Central memory CD8-positive, alpha-beta T cell (primary cell): Measurements from ENCODE around the gene MSMB.
A peak's percentile ranks its signal among the peaks of the same experiment; 100 is the strongest.

Source experiments
- ATAC-seq: fragments of 150-1000 bp; cut with Tn5 transposase; replicated peaks from 2 replicates; pipeline ENCODE4 v1.10.0; 2022; ENCODE audit warnings: mild to moderate bottlenecking, moderate FRiP score, moderate number of reproducible peaks; ENCODE audit not compliant: poor library complexity, severe bottlenecking; ENCODE audit errors: extremely low read depth
- DNase-seq, 2 donors: peaks; one replicate each; pipeline ENCODE4 v3.0.0; 2021; ENCODE audit warnings: low spot score in 2 of 2
- H3K27ac Mint-ChIP-seq: one replicate; pipeline ENCODE4 v1.8.0; 2022; ENCODE audit warnings: low read depth, mild to moderate bottlenecking, moderate library complexity, mixed read lengths
- H3K27me3 Mint-ChIP-seq: one replicate; pipeline ENCODE4 v1.8.0; 2022; ENCODE audit warnings: mixed read lengths
- H3K36me3 Mint-ChIP-seq: one replicate; pipeline ENCODE4 v1.8.0; 2022; ENCODE audit warnings: mild to moderate bottlenecking, moderate library complexity, mixed read lengths; ENCODE audit not compliant: insufficient read depth
- H3K4me1 Mint-ChIP-seq: one replicate; pipeline ENCODE4 v1.8.0; 2022; ENCODE audit warnings: mixed read lengths
- H3K4me3 Mint-ChIP-seq: one replicate; pipeline ENCODE4 v1.8.0; 2022; ENCODE audit warnings: mild to moderate bottlenecking, moderate library complexity, mixed read lengths
- H3K9me3 Mint-ChIP-seq: one replicate; pipeline ENCODE4 v1.8.0; 2022; ENCODE audit warnings: mixed read lengths

MSMB gene

DNA sequence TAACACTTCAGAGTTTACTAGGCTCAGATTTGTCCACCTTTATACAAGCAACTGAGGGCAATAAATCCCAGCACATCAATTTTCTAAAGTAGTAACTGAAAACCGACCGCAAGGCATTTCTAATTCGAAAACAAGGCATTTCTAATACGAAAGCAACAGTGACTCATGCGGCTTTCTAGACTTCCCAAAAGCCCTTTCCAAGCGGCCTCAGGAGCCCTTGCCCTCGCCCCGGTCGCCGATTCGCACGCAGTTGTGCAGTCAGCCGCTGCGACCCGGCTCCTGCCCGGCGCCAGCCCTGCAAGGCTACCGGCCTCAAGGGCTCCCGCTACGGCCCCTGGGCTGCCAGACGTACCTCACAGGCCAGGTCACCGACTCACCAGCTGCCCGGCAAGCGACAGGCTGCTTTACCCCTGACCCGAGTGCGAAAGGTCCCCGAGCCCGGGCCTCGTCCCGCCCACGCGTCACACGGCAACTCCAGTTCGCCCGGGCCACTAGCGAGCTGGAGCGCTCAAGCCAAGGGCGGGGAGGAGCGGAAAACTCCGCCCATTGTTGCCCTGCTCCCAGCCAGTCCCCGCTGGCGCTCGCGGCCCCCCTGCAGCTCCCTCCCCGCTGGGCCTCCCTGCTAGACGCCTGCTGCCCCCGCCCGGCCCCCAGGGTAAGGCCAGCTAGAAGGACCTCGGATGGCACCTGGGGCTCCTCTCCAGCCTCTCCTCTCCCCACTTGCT lies 22.9 kb downstream of the MSMB start:
- no peaks in the 10 kb centered on the region for H3K27me3 Mint-ChIP-seq
- ATAC-seq (peak; percentile 96), DNase-seq (peak; percentile 55 to 63)
- H3K36me3 Mint-ChIP-seq, result peaks cover 3% of the 10 kb centered on the region
- H3K9me3 Mint-ChIP-seq, result no peaks in the 10 kb centered on the region
- peak overlapping the region; percentile 81 for H3K27ac Mint-ChIP-seq
- peaks cover 74% of the 10 kb centered on the region for H3K4me1 Mint-ChIP-seq
- H3K4me3 Mint-ChIP-seq, result peak overlapping the region; percentile 83

DNA sequence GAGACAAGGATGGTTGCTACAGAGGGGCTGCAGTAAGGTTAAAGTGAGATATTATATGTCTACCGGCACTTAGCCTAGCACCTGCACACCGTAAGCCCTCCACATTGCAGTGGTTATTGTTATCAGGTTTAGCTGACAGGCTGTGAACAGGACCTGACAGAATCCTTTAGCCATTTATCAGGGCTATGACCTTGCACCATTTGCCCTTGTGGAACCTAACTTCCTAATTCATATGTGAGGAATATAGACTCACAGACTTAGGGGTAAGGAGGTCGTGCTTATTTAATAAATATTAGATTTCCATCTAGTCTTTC lies 25.8 kb downstream of the MSMB start:
- Mint-ChIP-seq H3K27me3 (no peaks in the 10 kb centered on the region), H3K4me1 (peaks cover 62% of the 10 kb centered on the region), H3K4me3 (no peak overlapping the region), H3K27ac (peak overlapping the region; percentile 84), H3K36me3 (peaks cover 12% of the 10 kb centered on the region), H3K9me3 (no peaks in the 10 kb centered on the region)
- DNase-seq (no peak), ATAC-seq (no peak)

DNA sequence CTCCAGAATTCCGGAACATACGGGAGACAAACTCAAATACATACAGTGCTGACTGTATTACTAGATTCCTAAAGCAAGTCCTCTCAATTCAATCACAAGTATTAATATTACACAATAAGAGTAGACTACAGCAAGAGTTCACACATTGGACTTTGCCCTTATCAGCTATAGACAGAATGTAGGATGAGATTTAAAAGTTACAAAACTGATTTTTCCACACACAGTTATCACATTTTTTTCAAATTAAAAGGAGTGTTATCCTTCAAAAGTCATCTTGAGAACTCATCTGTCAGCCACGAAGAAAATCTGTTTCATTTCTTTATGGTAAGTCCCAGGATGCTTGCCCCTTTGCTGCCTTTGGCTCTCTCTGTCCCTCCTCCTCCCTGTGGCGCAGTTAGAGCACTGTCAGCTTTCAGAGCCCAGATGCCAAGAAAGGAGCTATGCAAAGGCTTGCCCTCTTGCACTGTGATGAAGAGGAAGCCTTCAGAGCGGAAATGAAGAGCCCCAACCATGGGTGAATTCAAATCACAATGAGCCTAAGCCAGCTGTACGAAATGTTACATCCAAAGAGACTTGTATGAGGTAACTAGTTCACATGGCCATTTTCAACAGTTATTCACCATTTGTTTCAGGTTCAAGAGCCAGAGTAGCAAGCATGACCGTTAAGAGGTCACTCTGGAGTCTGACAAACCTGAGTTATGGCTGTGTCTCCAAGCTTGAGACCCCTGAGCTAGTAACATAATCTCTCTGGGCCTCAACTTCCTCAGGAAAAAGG lies 26.3 kb downstream of the MSMB start:
- peaks cover 17% of the 10 kb centered on the region for H3K36me3 Mint-ChIP-seq
- no peaks in the 10 kb centered on the region for H3K27me3 Mint-ChIP-seq
- peak overlapping the region; percentile 53 for H3K4me3 Mint-ChIP-seq
- DNase-seq, result no peak
- H3K4me1 Mint-ChIP-seq, result peaks cover 58% of the 10 kb centered on the region
- peak overlapping the region; percentile 84 for H3K27ac Mint-ChIP-seq
- H3K9me3 Mint-ChIP-seq, result no peaks in the 10 kb centered on the region
- ATAC-seq, result no peak

DNA sequence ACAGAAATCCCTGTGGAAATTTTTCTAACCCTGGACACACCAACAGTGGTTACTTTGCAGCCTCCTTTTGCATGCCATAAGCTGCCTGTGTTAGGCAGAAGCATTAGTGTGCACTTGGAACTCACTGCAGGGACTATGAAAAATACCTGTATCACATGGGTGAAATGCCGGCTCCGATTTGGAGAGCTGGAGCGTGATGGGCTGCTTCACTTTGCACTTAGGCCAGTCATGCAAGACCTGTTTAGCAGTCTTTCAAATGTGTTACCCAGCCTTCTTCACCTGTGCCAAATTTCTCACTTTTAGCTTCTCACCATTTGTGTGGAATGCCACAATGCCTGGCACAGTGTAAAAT lies 26.9 kb downstream of the MSMB start:
- H3K4me1 Mint-ChIP-seq, result peaks cover 52% of the 10 kb centered on the region
- no peak overlapping the region for H3K27ac Mint-ChIP-seq
- peak overlapping the region; percentile 53 for H3K4me3 Mint-ChIP-seq
- peaks cover 23% of the 10 kb centered on the region for H3K36me3 Mint-ChIP-seq
- DNase-seq (no peak), ATAC-seq (no peak)
- no peaks in the 10 kb centered on the region for H3K9me3 Mint-ChIP-seq
- no peaks in the 10 kb centered on the region for H3K27me3 Mint-ChIP-seq

DNA sequence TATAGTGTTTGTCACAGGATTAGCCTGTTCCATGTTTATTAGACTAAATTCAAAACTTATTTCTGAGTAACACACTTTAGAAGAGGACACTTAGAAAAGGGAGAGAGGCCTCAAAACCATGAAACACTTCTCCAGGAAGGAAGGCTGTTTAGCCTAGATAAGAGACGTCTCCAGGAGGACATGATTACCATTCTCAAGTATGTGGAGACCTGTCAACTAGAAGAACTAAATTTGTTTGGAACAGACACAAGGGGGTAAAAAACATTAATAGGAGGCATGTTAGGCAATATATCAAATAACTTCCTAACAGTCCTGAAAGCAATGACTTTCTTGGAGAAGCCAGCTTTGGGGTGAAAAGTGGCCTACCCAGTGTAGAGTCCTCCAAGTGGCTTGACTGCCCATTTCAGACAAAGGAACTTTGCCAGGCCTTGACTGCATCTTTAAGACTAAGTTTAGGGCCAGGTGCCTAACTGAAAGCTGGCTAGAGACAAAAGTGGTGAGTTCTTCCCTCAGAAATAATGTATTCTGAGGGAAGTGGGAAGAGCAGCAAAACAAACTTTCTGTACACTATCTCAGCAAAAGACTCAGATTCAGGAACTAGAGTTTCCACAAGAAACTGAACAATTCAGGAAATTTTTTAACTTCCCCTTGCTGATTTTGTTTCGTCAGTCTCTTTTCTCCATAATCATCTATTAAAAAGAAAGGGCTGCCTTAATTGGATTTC lies 27.5 kb downstream of the MSMB start:
- DNase-seq, result no peak
- Mint-ChIP-seq H3K27me3 (no peaks in the 10 kb centered on the region), H3K27ac (peak overlapping the region; percentile 32), H3K9me3 (no peaks in the 10 kb centered on the region), H3K4me3 (no peak overlapping the region), H3K4me1 (peaks cover 47% of the 10 kb centered on the region), H3K36me3 (peaks cover 25% of the 10 kb centered on the region)
- no peak for ATAC-seq

DNA sequence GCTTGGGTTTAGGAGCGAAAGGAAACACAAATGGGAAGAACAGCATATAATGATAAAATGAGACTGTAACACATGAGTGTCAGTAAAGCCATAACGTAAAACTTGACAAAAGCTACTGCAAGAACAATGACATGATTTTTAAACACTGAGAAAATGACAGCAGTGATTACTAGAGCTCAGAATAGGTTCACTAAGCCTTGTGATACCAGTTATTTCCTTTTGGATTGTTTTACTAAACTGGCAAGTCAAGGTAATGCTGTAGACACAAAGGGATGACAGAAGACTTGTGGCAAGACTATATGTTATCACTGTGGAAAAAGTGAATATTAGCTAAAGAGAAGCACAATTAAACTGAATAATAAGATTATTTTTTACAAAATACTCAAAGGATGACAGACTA lies 28.3 kb downstream of the MSMB start:
- ATAC-seq (no peak), DNase-seq (no peak)
- Mint-ChIP-seq H3K4me1 (peaks cover 42% of the 10 kb centered on the region), H3K4me3 (no peak overlapping the region), H3K27ac (peak overlapping the region; percentile 32), H3K9me3 (no peaks in the 10 kb centered on the region), H3K27me3 (no peaks in the 10 kb centered on the region), H3K36me3 (peaks cover 31% of the 10 kb centered on the region)

DNA sequence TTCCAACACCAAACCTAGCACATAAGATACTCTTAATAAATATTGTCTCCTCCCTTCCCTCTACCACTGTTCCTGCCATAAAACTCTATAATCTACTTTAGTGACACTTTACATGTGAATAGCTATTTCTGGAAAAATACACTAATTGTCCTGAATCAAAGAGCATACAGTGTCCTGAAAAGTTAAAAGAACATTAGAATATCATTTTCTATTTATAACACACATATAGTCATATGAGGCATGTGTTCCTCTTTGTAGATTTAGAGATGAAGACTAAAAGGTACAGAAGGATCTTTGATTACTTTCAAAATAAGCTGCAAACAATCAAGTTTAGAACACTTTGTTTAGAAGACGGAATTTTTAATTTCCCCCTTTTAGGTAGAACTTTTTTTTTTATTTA lies 29.3 kb downstream of the MSMB start:
- ATAC-seq (no peak), DNase-seq (no peak)

DNA sequence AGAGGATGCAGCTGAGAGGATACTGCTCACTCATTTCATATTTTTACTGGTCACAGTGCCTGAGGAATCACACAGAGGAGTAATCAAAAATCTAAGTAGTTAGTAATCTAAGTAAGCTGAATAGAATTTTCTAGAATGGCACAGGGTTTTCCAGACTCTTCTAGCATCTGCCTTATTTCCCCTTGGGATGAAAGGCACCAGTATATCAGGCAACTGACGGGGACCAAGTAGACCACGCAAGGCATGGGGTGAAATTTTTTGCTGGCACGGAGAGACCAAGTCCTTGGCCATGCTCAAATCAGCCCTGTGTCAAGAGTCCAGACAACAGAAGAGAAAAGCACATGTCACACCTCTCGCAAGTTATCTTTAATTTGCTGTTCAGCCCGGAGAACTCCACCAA lies 29.9 kb downstream of the MSMB start:
- DNase-seq (no peak), ATAC-seq (no peak)
- peaks cover 43% of the 10 kb centered on the region for H3K36me3 Mint-ChIP-seq
- H3K27me3 Mint-ChIP-seq, result no peaks in the 10 kb centered on the region
- peak overlapping the region; percentile 4 for H3K27ac Mint-ChIP-seq
- H3K9me3 Mint-ChIP-seq, result no peaks in the 10 kb centered on the region
- no peak overlapping the region for H3K4me3 Mint-ChIP-seq
- H3K4me1 Mint-ChIP-seq, result peaks cover 30% of the 10 kb centered on the region

More for the DNA sequence above, 29.3 kb downstream of the MSMB start:
- H3K4me1 Mint-ChIP-seq, result peaks cover 34% of the 10 kb centered on the region
- H3K4me3 Mint-ChIP-seq, result no peak overlapping the region
- no peaks in the 10 kb centered on the region for H3K9me3 Mint-ChIP-seq
- peaks cover 36% of the 10 kb centered on the region for H3K36me3 Mint-ChIP-seq
- peak overlapping the region; percentile 4 for H3K27ac Mint-ChIP-seq
- H3K27me3 Mint-ChIP-seq, result no peaks in the 10 kb centered on the region

DNA sequence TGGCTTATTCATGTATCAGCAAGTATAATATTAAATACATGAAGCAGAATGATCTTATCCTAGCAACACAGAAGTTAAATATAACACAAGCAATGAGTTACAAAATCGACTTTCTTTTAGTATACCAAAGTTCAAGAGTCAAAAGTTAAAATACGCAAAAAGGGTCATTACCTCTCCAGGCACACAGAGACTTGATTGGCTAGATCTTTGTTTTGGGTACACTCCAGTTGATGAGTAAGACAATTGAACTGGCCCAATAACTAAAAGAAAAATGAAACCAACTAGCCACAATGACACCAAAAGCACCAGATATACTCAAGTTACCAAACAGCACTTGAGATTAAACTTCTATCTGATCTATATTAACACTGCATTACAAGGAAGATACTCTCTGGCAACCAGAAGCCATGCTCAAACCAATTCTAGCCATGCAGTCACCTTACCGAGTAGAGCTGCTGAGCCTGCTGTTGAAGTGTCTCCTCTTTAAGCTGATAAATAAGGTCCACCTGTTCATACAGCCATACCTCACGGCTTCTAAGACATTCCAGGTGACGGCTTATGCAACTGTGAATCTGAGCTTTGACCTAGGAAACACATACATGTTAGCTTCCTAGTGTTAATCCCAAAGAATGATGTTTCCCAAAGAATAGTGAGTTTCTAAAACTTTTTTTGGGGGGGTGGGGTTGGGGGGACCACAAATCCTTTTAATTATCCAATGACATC lies 31.2 kb downstream of the MSMB start:
- ATAC-seq, result no peak
- Mint-ChIP-seq H3K4me1 (peaks cover 19% of the 10 kb centered on the region), H3K36me3 (peaks cover 54% of the 10 kb centered on the region), H3K27ac (no peak overlapping the region), H3K9me3 (no peaks in the 10 kb centered on the region), H3K4me3 (no peak overlapping the region), H3K27me3 (no peaks in the 10 kb centered on the region)
- no peak for DNase-seq

DNA sequence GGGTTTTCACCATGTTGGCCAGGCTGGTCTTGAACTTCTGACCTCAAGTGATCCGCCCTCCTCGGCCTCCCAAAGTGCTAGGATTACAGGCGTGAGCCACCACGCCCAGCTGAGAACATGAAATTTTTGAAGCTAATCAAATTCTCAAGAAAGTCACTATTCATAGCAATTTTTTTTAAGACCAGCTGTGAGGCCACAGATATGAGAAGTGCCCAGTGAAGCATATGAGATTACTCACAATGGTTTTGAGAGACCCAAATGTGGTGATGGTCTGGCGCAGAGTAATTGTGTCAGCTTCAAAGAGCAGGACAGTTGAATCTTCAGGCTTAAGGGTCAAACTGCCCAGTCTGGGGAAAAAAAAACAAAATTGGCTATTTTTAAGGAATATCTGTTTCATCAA lies 31.9 kb downstream of the MSMB start:
- peaks cover 60% of the 10 kb centered on the region for H3K36me3 Mint-ChIP-seq
- DNase-seq (no peak), ATAC-seq (no peak)
- H3K9me3 Mint-ChIP-seq, result no peaks in the 10 kb centered on the region
- no peak overlapping the region for H3K27ac Mint-ChIP-seq
- H3K4me1 Mint-ChIP-seq, result peaks cover 15% of the 10 kb centered on the region
- H3K27me3 Mint-ChIP-seq, result no peaks in the 10 kb centered on the region
- no peak overlapping the region for H3K4me3 Mint-ChIP-seq

DNA sequence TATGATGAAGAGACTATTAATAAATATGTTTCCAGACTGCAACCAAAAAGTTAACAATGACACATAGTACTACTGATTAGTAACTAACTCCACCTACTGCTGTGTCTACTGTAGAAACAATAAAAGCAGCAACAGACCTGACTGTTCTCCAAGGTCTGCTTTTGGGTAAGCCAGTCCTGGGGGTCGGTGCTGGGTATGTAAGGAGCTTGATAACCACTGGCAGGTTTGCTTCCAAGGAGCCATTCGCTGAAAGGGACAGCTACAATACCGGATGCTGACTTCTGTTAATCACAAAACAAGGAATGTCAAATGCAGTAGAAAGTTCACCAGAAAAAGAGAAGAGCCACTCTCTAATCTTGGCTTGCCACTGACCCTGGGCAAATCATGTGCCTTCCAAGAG lies 33.3 kb downstream of the MSMB start:
- Mint-ChIP-seq H3K36me3 (peaks cover 73% of the 10 kb centered on the region), H3K4me1 (peaks cover 5% of the 10 kb centered on the region), H3K9me3 (no peaks in the 10 kb centered on the region), H3K27ac (no peak overlapping the region), H3K4me3 (no peak overlapping the region), H3K27me3 (no peaks in the 10 kb centered on the region)
- DNase-seq (no peak), ATAC-seq (no peak)

DNA sequence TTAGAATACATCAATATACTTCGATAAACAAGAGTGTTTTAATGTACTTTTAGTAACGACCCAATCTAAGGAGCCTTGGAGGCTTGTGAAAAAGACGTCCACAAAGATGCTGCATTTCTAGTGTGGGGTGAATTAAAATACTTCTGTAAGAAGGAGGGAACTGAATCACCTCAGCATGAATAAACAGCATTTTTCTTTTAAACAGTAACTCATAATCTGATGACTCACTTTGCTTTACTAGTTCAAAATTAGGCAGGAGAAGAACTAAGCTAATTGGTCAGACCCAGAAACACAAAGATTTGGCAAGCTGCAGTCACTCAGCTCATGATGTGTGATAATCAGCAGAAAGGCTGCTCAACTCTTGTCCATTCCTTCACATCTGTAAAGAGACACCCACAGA lies 39.9 kb downstream of the MSMB start:
- Mint-ChIP-seq H3K27me3 (no peaks in the 10 kb centered on the region), H3K27ac (no peak overlapping the region), H3K9me3 (no peaks in the 10 kb centered on the region), H3K36me3 (peaks cover 77% of the 10 kb centered on the region), H3K4me1 (no peaks in the 10 kb centered on the region), H3K4me3 (no peak overlapping the region)
- DNase-seq, result no peak
- ATAC-seq, result no peak
